HG03442 (cell line): ENCODE data around the gene CPXM1.

Experiments used
- ATAC-seq: cut with Tn5 transposase; IDR thresholded peaks from one replicate; pipeline ENCODE4 v1.9.1; 2021; ENCODE audit warnings: mild to moderate bottlenecking, moderate library complexity; ENCODE audit not compliant: unreplicated experiment

The CPXM1 gene

GRCh38 chr20:2750491-2751251, 49.8 kb downstream of the CPXM1 start:
- no peak for ATAC-seq

GRCh38 chr20:2749951-2750490, 50.4 kb downstream of the CPXM1 start:
- no peak for ATAC-seq

DNA sequence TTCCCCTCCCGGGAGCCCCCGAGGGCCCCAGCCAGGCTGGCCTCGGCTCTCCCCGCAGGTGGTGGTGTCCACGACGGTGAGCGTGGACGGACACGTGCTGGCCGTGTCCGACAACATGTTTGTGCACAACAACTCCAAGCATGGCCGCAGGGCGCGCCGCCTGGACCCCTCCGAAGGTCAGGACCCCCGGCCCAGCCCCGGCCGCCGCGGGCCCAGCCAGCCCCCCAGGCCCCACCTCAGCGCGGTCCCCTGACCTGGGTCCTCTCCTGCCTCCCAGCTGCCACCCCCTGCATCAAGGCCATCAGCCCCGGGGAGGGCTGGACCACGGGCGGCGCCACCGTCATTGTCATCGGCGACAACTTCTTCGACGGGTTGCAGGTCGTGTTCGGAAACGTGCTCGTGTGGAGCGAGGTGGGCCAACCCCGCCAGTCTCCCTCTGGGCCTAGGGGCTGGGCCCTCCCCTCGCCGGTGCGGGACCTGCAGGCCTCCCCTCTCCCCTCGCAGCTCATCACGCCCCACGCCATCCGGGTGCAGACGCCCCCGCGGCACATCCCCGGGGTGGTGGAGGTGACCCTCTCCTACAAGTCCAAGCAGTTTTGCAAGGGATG, 51.0 kb downstream of the CPXM1 start:
- no peak for ATAC-seq

DNA sequence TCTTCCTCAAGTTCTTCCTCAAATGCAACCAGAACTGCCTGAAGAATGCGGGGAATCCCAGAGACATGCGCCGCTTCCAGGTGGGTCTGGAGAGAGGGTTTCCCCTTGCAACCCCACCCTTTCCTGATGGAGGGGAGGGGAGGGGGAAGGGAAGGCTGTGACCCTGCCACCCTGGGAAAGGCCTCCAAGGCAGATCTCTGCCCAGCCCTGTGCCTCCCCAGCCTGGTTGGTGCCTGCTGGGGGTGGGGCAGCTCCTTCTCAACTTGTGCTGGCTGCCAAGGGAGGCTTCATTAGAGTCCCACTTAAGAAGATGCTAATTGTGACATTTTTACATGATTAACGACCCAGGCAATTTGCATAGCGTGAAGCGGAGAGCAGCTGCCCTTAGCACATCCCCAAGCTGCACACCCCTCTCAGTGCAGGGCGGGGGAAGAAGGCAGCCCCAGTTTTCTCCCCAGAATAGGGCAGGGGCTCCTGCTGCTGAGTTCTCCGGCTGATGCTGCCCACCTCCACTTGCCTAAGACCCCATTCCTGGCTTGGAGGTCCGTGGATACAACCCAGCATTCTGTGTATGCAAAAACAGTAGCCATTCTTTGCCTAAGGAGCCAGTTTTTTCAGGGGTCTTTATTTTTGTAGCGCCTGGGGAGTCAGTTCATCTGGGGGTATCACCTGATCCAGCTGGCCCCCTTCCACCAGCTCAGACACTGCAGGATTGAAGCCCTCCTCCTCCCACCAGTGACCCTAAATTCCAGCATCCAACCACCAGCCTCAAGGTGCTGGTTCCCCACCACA, 51.7 kb downstream of the CPXM1 start:
- no peak for ATAC-seq

GRCh38 chr20:2747676-2748235, 52.7 kb downstream of the CPXM1 start:
- ATAC-seq, result no peak

DNA sequence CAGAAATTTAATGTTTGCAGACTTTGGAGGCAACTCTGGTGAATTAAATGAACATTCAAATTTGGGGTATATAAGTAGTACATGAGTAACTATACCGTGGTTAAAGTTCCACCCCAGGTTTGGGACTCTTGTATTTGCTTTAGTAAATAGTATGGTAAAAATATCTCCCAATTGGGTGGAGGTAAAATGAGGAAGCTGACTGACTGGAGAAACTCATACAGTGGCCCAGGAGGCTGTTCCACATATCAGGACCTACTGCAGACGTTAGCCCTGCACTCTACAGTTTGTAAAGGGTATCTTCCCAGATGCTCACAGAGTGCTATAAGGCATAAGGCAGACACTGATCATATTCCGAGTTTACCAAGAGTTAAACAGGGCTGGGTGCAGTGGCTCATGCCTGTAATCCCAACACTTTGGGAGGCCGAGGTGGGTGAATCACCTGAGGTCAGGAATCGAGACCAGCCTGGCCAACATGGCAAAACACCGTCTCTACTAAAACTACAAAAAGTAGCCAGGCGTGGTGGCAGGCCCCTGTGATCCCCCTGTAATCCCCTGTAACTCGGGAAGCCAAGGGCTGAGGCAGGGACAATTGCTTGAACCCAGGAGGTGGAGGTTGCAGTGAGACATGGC, 53.7 kb downstream of the CPXM1 start:
- ATAC-seq, result no peak

DNA sequence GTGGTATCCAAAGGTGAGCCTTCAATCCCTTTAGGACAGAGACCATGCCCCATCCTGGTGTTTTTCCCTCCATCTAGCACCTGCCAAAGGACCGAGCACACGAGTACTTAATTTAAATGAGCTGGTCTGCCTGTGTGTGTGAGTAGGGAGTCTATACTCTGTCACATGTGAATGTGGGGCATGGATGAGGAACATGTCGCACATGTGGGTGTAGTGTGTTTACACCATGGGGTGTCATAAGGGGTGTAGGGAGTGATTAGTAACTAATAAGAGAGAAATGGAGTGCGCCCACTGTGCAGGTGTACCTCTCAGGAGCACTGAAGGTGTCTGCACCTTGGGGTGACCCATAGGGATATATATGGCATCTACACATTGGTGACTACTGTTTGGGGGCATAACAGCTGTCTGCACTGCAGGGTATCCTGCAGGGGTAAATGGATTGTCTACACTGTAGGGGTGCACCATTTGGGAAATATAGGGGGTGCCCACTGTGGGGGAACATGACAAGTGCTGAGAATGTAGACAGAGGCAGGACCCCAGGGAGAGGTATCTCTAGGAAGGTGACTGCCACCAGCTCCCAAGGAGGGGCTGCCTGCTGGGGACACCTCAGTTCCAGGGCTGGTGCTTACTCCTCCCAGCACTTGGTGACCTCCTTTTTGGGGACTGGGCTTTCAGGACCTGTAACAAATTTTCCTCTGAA, 54.3 kb downstream of the CPXM1 start:
- no peak for ATAC-seq

DNA sequence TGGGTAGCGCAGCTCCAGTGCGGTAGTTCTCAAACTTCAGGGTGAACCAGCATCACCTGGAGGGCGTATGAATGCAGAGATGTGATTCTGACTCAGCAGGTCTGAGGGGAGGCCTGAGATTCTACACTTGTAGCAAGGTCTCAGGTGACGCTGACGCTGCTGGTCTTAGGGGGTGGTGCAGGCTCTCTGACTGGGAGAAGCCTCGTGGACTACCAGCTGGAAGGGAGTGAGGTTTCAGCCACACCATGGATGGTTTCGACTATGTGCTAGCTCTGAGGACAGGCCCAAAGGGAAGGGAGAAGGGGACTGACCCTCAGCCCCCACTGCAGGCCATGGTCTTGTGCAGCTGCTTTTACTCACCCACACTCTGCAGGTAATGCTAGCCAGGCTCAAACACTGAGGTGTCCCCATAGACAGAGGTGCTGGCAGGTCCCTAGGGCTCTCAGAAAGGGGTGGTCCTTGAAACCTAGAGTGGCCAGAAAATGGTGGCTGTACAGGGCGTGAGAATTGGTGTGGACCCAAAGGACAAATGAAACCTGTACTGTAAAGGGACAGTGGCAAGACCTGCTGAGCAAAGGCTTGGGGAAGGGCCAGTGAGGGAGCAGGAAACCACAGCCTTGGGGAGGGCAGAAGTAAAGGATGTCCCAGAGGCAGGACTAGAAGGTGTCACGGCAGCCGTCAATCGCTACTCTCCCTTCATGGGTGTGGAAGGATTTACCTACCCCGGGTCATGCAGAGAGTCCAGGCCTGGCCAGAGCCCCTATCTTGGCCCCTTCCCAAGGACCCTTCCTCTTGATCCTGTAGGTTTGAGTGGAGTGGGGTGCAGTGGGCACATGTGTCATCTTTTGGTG, 55.1 kb downstream of the CPXM1 start:
- ATAC-seq, result no peak
